GM12873 (cell line): ENCODE measurements around the gene LDLR.

Source experiments
- TF ChIP-seq, protein P1 (sequence below): IDR thresholded peaks from 2 replicates; pipeline ENCODE4 v1.5.1; 2012; ENCODE audit warnings: low read depth, mild to moderate bottlenecking, moderate library complexity, low read length, control low read depth; ENCODE audit not compliant: insufficient read depth; ENCODE audit errors: missing control alignments

LDLR gene

GRCh38 chr19:11169896-11170678 is 80.8 kb downstream of the LDLR start:
- TF ChIP-seq, protein P1, sequence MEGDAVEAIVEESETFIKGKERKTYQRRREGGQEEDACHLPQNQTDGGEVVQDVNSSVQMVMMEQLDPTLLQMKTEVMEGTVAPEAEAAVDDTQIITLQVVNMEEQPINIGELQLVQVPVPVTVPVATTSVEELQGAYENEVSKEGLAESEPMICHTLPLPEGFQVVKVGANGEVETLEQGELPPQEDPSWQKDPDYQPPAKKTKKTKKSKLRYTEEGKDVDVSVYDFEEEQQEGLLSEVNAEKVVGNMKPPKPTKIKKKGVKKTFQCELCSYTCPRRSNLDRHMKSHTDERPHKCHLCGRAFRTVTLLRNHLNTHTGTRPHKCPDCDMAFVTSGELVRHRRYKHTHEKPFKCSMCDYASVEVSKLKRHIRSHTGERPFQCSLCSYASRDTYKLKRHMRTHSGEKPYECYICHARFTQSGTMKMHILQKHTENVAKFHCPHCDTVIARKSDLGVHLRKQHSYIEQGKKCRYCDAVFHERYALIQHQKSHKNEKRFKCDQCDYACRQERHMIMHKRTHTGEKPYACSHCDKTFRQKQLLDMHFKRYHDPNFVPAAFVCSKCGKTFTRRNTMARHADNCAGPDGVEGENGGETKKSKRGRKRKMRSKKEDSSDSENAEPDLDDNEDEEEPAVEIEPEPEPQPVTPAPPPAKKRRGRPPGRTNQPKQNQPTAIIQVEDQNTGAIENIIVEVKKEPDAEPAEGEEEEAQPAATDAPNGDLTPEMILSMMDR: no peak

DNA sequence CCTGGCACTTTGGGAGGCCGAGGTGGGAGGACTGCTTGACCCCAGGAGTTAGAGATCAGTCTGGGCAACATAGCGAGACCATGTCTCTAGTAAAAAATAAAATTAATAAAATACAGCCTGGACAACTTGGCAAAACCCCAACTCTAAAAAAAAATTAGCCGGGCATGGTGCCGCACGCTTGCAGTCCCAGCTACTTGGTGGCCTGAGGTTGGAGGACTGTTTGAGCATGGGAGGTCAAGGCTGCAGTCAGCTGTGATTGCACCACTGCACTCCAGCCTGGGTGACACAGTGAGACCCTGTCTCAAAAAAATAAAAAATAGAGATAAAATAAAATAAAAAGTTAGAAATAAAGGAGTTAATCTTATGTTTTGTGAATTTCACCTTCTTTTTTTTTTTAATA is 81.9 kb downstream of the LDLR start:
- TF ChIP-seq, protein P1: no peak

- TF ChIP-seq, protein P1: no peak
Observed at GRCh38 chr19:11172576-11172975, 83.3 kb downstream of the LDLR start.

- TF ChIP-seq, protein P1: no peak
Observed at GRCh38 chr19:11173516-11174155, 84.4 kb downstream of the LDLR start.

GRCh38 chr19:11174336-11174735 is 85.1 kb downstream of the LDLR start:
- TF ChIP-seq, protein P1: no peak

DNA sequence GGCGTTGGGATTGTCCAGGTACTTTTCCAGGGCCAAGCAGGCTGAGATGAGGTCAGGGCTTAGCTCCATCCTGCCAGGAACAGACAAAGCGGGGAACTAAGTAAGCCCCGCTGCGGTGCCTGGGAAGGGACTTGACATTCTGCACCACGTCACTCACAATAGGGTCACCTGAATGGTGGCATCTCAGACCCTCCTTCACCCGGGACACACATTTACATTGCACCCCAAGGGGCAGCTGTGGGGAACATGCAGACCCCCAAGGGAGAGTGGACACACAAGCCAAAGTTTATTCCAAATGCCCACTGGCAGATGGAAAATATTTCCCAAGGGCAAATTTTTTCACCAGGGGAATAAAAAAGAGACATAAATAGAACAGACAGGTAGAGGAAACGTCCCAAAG is 86.7 kb downstream of the LDLR start:
- TF ChIP-seq, protein P1: no peak

GRCh38 chr19:11176466-11177193 is 87.4 kb downstream of the LDLR start:
- TF ChIP-seq, protein P1: no peak
